OCI-LY3 (cell line): ENCODE data around the gene FNIP1.

Experiments used
- CTCF ChIP-seq: fragments of 200-600, 300-600 bp; sonication (generic); IDR thresholded peaks from 2 replicates; pipeline ENCODE4 v1.5.1; 2014; ENCODE audit warnings: antibody characterized with exemption, low read length, low read depth
- EZH2phosphoT487 ChIP-seq: fragments of 200-600 bp; shearing (Covaris generic); IDR thresholded peaks from 2 replicates; pipeline ENCODE4 v1.6.1; 2018; ENCODE audit warnings: antibody characterized with exemption, mixed run types, low read depth

- no peak for TF ChIP-seq CTCF
- no peak for TF ChIP-seq EZH2phosphoT487
Observed at GRCh38 chr5:131814990-131815389, 18.2 kb upstream of the FNIP1 start.
